GM18505 (cell line): ENCODE results near the gene KRT1.

Experiments used
- ATAC-seq: cut with Tn5 transposase; IDR thresholded peaks from one replicate; pipeline ENCODE4 v1.9.1; 2021; ENCODE audit not compliant: unreplicated experiment
- POLR2A ChIP-seq: IDR thresholded peaks from 4 replicates; pipeline ENCODE4 v1.6.1; 2011; ENCODE audit warnings: borderline replicate concordance; ENCODE audit not compliant: insufficient read depth, insufficient read length; ENCODE audit errors: extremely low read depth

The KRT1 gene

GRCh38 chr12:52637299-52637698, 42.9 kb downstream of the KRT1 start:
- no peak for TF ChIP-seq POLR2A
- ATAC-seq: no peak

- no peak for ATAC-seq
- TF ChIP-seq POLR2A: no peak
Observed at GRCh38 chr12:52636592-52637258, 43.5 kb downstream of the KRT1 start.

GRCh38 chr12:52636189-52636588, 44.0 kb downstream of the KRT1 start:
- no peak for TF ChIP-seq POLR2A
- no peak for ATAC-seq

- no peak for ATAC-seq
- no peak for TF ChIP-seq POLR2A
Observed at GRCh38 chr12:52634266-52635056, 45.7 kb downstream of the KRT1 start.

GRCh38 chr12:52633383-52633782, 46.8 kb downstream of the KRT1 start:
- TF ChIP-seq POLR2A: no peak
- no peak for ATAC-seq

- no peak for TF ChIP-seq POLR2A
- ATAC-seq: no peak
Observed at GRCh38 chr12:52632656-52633055, 47.6 kb downstream of the KRT1 start.

GRCh38 chr12:52631676-52632459, 48.3 kb downstream of the KRT1 start:
- TF ChIP-seq POLR2A: no peak
- no peak for ATAC-seq

GRCh38 chr12:52631264-52631663, 48.9 kb downstream of the KRT1 start:
- no peak for TF ChIP-seq POLR2A
- no peak for ATAC-seq

GRCh38 chr12:52630599-52631200, 49.5 kb downstream of the KRT1 start:
- no peak for TF ChIP-seq POLR2A
- no peak for ATAC-seq

- no peak for ATAC-seq
- TF ChIP-seq POLR2A: no peak
Observed at GRCh38 chr12:52630008-52630500, 50.2 kb downstream of the KRT1 start.

GRCh38 chr12:52629281-52630007, 50.8 kb downstream of the KRT1 start:
- no peak for ATAC-seq

GRCh38 chr12:52628841-52629240, 51.4 kb downstream of the KRT1 start:
- TF ChIP-seq POLR2A: no peak

More at GRCh38 chr12:52629281-52630007, 50.8 kb downstream of the KRT1 start:
- no peak for TF ChIP-seq POLR2A

More at GRCh38 chr12:52628841-52629240, 51.4 kb downstream of the KRT1 start:
- ATAC-seq: no peak
